Raji (cell line): ENCODE measurements around the gene TFDP1.

Source experiments
- POLR2A ChIP-seq: IDR thresholded peaks from 2 replicates; pipeline ENCODE4 v1.6.1; 2011; ENCODE audit warnings: low read depth, low read length, control low read depth; ENCODE audit not compliant: insufficient read depth

Gene TFDP1

GRCh38 chr13:113545931-113546516 is 38.5 kb upstream of the TFDP1 start:
- TF ChIP-seq POLR2A, result no peak

GRCh38 chr13:113546571-113547237 is 37.8 kb upstream of the TFDP1 start:
- no peak for TF ChIP-seq POLR2A

GRCh38 chr13:113547238-113547971 is 37.1 kb upstream of the TFDP1 start:
- TF ChIP-seq POLR2A, result no peak

- TF ChIP-seq POLR2A, result no peak
Observed at GRCh38 chr13:113548171-113548641, 36.3 kb upstream of the TFDP1 start.

GRCh38 chr13:113548778-113549621 is 35.6 kb upstream of the TFDP1 start:
- TF ChIP-seq POLR2A, result no peak

- no peak for TF ChIP-seq POLR2A
Observed at GRCh38 chr13:113550453-113550852, 34.1 kb upstream of the TFDP1 start.

- TF ChIP-seq POLR2A, result no peak
Observed at GRCh38 chr13:113551081-113552000, 33.2 kb upstream of the TFDP1 start.

- no peak for TF ChIP-seq POLR2A
Observed at GRCh38 chr13:113552079-113552478, 32.5 kb upstream of the TFDP1 start.

- no peak for TF ChIP-seq POLR2A
Observed at GRCh38 chr13:113552786-113553434, 31.6 kb upstream of the TFDP1 start.

GRCh38 chr13:113553511-113554332 is 30.8 kb upstream of the TFDP1 start:
- TF ChIP-seq POLR2A, result no peak

- no peak for TF ChIP-seq POLR2A
Observed at GRCh38 chr13:113554333-113554700, 30.2 kb upstream of the TFDP1 start.

GRCh38 chr13:113555141-113555540 is 29.4 kb upstream of the TFDP1 start:
- no peak for TF ChIP-seq POLR2A

GRCh38 chr13:113557013-113557412 is 27.5 kb upstream of the TFDP1 start:
- TF ChIP-seq POLR2A, result no peak
